Coronary artery (tissue), 2 donors: Measurements from ENCODE around the gene GET4.

Experiments
- DNase-seq: peaks from one replicate; pipeline ENCODE4 v3.0.0-alpha.2; 2017; ENCODE audit warnings: low spot score
- H3K27ac ChIP-seq, 2 donors: fragments of 200-600 bp; sonication (generic); one replicate each; pipeline ENCODE4 v1.5.1; 2016 to 2019
- H3K4me3 ChIP-seq: fragments of 200-600 bp; sonication (generic); 2 replicates; pipeline ENCODE4 v1.5.1; 2016; ENCODE audit warnings: mild to moderate bottlenecking, moderate library complexity
- TF ChIP-seq, protein P1 (sequence below): fragments of 200-600 bp; sonication (generic); IDR thresholded peaks from one replicate; pipeline ENCODE4 v1.5.1; 2019; ENCODE audit warnings: antibody characterized with exemption

Gene GET4

DNA sequence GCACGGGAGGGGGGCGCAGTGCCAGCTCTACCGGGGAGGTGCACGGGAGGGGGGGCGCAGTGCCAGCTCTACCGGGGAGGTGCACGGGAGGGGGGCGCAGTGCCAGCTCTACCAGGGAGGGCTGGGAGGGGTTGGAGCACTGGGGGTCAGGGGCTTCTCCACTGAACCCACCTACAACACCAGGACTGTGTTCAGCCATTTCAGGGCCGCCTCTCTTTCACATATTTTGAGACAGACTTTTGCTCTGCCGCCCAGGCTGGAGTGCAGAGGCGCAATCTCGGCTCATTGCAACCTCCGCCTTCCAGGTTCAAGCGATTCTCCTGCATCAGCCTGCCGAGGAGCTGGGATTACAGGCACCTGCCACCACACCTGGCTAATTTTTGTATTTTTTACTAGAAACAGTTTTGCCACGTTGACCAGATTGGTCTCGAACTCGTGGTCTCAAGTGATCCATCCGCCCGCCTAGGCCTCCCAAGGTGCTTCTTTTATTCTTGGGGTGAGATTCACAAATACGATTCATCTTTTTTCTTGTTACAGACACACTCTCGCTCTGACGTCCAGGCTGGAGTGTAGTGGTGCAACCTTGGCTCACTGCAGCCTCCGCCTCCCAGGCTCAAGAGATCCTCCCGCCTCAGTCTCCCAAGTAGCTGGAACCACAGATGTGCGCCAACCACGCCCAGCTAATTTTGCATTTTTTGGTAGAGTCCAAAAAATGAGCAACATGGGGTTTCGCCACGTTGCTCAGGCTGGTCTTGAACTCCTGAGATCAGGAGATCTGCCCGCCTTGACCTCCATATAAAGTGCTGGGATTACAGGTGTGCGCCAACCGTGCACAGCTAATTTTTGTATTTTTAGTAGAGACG, 41.1 kb downstream of the GET4 start:
- no peak for DNase-seq
- H3K27ac ChIP-seq = no peak overlapping the region
- H3K4me3 ChIP-seq = no peak overlapping the region
- TF ChIP-seq, protein P1, sequence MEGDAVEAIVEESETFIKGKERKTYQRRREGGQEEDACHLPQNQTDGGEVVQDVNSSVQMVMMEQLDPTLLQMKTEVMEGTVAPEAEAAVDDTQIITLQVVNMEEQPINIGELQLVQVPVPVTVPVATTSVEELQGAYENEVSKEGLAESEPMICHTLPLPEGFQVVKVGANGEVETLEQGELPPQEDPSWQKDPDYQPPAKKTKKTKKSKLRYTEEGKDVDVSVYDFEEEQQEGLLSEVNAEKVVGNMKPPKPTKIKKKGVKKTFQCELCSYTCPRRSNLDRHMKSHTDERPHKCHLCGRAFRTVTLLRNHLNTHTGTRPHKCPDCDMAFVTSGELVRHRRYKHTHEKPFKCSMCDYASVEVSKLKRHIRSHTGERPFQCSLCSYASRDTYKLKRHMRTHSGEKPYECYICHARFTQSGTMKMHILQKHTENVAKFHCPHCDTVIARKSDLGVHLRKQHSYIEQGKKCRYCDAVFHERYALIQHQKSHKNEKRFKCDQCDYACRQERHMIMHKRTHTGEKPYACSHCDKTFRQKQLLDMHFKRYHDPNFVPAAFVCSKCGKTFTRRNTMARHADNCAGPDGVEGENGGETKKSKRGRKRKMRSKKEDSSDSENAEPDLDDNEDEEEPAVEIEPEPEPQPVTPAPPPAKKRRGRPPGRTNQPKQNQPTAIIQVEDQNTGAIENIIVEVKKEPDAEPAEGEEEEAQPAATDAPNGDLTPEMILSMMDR = no peak

DNA sequence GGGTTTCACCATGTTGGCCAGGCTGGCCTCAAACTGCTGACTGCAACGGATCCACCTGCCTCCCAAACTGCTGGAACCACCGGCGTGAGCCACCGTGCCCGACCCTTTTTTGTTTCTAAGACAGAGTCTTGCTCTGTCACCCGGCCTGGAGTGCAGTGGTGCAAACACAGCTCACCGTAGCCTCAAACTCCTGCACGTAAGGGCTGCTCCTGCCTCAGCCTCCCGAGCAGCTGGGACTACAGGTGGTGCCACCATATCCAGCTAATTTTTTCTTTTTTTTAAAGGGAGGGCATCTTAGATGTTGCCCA, 41.7 kb downstream of the GET4 start:
- TF ChIP-seq, protein P1 = no peak
- DNase-seq = no peak
- Histone ChIP-seq H3K4me3 (no peak overlapping the region), H3K27ac (no peak overlapping the region)

DNA sequence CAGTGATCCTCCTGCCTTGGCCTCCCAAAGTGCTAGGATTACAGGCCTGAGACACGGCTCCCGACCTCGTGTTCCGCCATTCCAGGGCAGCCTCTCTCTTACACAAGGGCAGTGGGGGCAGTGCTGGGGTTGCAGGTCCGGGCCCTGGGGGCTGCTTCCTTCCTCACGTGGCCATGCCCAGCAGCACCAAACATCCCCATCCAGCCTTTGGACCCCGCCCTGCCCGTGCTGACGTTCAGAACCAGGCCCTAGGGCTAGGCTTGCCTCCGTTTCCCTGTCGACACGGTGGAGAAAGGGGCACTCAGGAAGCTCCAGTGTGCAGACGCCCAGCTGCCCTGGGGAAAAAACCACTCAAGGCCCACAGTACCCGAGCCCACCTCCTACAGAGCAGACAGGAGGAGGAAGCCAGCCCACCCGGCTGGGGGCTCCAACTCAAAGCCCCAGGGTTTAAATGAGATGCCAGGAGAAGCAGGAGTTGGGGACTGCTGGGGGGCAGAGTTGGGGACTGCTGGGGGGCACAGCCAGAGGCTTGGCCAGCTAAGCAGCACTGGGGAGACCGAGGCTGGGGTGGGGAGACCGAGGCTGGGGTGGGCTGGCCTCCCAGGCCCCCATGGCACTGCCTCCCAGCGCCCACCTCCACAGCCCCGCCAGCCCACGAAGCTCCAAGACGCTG, 42.2 kb downstream of the GET4 start:
- Histone ChIP-seq H3K4me3 (no peak overlapping the region), H3K27ac (no peak overlapping the region)
- DNase-seq = no peak
- TF ChIP-seq, protein P1 = no peak

DNA sequence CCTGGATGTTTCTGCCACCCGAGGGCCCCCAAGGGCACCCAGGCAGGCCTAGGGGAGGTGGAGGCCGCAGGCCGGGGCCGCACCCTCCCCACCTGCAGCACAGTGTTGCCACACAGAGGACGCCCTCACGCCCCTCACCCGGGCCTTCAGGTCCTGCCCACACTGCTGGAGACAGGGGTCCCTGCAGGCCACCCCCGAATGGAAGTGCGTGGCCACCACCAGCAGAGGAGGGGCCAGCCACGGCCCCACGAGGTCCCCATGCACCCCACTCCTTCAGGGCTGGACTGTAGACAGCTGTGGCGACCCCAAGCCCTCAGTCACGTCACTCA, 42.7 kb downstream of the GET4 start:
- no peak overlapping the region for H3K27ac ChIP-seq
- no peak overlapping the region for H3K4me3 ChIP-seq
- TF ChIP-seq, protein P1 = no peak
- DNase-seq = no peak

DNA sequence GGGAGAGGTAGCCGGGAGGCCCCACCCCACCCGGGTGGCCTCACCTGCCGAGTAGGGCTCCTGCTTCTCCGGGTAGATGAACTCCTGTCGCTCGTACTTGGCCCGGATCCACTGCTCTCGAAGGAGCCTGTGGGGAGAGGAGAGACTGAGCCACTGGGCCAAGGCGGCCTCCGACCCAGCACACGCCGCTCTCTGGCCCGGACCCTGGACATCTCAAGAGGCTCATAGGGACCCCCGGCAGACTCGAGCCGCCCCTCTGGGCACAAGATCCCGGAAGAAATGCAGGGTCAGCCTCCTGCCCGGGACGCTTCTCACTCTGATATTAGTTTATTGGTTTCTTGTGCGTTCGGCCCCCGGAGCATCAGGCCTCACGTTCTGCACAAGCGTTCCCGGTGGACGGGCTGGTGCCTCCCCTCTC, 43.6 kb downstream of the GET4 start:
- TF ChIP-seq, protein P1 = no peak
- DNase-seq = no peak
- Histone ChIP-seq H3K4me3 (no peak overlapping the region), H3K27ac (no peak overlapping the region)

DNA sequence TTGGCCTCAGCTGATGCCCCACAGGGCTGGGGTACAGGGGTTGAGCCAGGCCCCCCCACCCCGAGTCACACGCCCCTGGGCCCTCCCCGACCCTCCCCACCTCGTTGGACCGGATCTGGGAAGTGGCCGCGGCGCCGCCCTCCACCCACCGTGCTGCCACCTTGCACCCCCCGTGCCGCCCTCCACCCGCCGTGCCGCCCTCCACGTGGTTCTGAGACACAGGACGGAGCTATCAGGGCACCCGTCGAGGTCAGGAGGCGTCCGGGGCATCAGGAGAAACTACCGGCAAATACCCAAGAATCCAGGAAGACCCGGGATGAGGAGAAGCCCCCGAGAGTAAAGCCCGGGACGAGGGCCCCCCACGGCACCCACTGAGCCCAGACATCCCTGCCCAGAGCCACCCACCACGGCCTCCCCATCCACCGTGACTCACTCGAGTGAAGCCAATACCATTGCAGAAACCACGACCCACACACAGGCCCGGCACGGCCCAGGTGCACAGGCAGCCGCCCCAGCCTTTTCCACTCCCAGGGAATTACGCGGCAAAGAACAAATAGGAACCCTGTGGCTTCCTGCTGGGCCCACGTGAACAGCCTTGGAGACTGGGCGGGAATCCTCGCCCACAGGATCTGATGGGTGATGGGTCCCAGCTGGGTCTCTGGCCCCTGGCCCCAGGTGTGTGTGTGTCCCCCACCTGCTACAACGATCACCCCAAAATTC, 44.2 kb downstream of the GET4 start:
- H3K4me3 ChIP-seq = no peak overlapping the region
- TF ChIP-seq, protein P1 = no peak
- no peak for DNase-seq
- H3K27ac ChIP-seq = no peak overlapping the region
